ENCODE measurements around the gene BBX.

- TF ChIP-seq EZH2phosphoT487 (IDR thresholded peaks at IDR 0.05; ENCODE audit: insufficient read depth, low read depth) (no peak), EZH2 (IDR thresholded peaks at IDR 0.05; ENCODE audit: insufficient read depth, poor library complexity, severe bottlenecking) (no peak)
Measured at GRCh38 chr3:107837895-107838612, 315.3 kb downstream of the BBX start.

Measured in GM23248 (cell line).